GM12878 (cell line): ENCODE measurements around the gene ATF6.

Source experiments
- CHD2 ChIP-seq: IDR thresholded peaks from 2 replicates; pipeline ENCODE4 v1.6.1; 2011; ENCODE audit warnings: low read depth, low read length, improper control_type of control experiment, borderline replicate concordance
- ETV6 ChIP-seq, 2 experiments: fragments of 450-650 bp in 1 of 2; IDR thresholded peaks in 1 of 2; conservative IDR thresholded peaks in 1 of 2; 2 replicates each; pipeline ENCODE4 v1.6.1; 2014; ENCODE audit warnings: antibody characterized with exemption in 1 of 2, borderline replicate concordance in 1 of 2, low read depth in 1 of 2, mild to moderate bottlenecking in 1 of 2, moderate library complexity in 1 of 2
- MTA2 ChIP-seq: fragments of 450-650 bp; IDR thresholded peaks from 2 replicates; pipeline ENCODE4 v1.6.1; 2016; ENCODE audit warnings: low read depth, mild to moderate bottlenecking, moderate library complexity
- POLR2AphosphoS2 ChIP-seq: IDR thresholded peaks from 2 replicates; pipeline ENCODE4 v1.6.1; 2011; ENCODE audit warnings: low read depth, mild to moderate bottlenecking, low read length, improper control_type of control experiment, moderate library complexity
- SRF ChIP-seq, 2 experiments: IDR thresholded peaks; 2 replicates each; pipeline ENCODE4 v1.6.1; 2011; ENCODE audit warnings: low read depth in 2 of 2, low read length in 2 of 2, mild to moderate bottlenecking in 1 of 2, moderate library complexity in 1 of 2
- SUZ12 ChIP-seq: fragments of 200-600 bp; sonication (generic); IDR thresholded peaks from one replicate; pipeline ENCODE4 v1.6.1; 2018; ENCODE audit warnings: antibody characterized with exemption, mild to moderate bottlenecking; ENCODE audit not compliant: unreplicated experiment
- TF ChIP-seq, protein P1 (sequence below): fragments of 450-650 bp; formaldehyde crosslinking; IDR thresholded peaks from 2 replicates; pipeline ENCODE4 v1.5.0; 2022; ENCODE audit warnings: mild to moderate bottlenecking, missing genetic modification characterization
- TF ChIP-seq, protein P2 (sequence below): IDR thresholded peaks from 2 replicates; pipeline ENCODE4 v1.6.1; 2012; ENCODE audit warnings: low read depth, low read length, improper control_type of control experiment

DNA sequence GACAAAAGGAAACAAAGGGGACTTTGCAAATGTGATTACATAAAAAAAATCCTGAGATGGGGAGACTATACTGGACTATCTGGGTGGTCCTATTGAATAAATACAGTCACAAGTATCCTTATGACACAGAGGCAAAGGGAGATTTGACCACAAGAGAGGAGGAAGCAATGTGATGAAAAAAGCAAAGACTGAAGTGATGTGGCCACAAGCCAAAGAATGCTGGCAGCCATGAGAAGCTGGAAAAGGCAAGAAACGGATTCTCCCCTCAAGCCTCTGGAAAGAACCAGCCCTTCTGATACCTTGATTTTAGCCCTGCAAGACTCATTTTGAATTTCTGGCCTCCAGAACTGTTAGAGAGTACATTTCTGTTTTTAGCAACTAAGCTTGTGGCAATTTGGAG, 221.2 kb downstream of the ATF6 start:
- TF ChIP-seq SUZ12 (no peak), POLR2AphosphoS2 (no peak), CHD2 (no peak), SRF (IDR thresholded peaks at IDR 0.05; ENCODE audit: low read depth in 2 of 2, low read length in 2 of 2) (no peak), ETV6 (conservative IDR thresholded peaks at IDR 0.05 in 1 of 2, IDR thresholded peaks at IDR 0.05 in 1 of 2; ENCODE audit: borderline replicate concordance in 1 of 2, low read depth in 1 of 2) (no peak), MTA2 (no peak)
- TF ChIP-seq, protein P1, sequence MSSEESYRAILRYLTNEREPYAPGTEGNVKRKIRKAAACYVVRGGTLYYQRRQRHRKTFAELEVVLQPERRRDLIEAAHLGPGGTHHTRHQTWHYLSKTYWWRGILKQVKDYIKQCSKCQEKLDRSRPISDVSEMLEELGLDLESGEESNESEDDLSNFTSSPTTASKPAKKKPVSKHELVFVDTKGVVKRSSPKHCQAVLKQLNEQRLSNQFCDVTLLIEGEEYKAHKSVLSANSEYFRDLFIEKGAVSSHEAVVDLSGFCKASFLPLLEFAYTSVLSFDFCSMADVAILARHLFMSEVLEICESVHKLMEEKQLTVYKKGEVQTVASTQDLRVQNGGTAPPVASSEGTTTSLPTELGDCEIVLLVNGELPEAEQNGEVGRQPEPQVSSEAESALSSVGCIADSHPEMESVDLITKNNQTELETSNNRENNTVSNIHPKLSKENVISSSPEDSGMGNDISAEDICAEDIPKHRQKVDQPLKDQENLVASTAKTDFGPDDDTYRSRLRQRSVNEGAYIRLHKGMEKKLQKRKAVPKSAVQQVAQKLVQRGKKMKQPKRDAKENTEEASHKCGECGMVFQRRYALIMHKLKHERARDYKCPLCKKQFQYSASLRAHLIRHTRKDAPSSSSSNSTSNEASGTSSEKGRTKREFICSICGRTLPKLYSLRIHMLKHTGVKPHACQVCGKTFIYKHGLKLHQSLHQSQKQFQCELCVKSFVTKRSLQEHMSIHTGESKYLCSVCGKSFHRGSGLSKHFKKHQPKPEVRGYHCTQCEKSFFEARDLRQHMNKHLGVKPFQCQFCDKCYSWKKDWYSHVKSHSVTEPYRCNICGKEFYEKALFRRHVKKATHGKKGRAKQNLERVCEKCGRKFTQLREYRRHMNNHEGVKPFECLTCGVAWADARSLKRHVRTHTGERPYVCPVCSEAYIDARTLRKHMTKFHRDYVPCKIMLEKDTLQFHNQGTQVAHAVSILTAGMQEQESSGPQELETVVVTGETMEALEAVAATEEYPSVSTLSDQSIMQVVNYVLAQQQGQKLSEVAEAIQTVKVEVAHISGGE: no peak
- TF ChIP-seq, protein P2, sequence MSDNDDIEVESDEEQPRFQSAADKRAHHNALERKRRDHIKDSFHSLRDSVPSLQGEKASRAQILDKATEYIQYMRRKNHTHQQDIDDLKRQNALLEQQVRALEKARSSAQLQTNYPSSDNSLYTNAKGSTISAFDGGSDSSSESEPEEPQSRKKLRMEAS: no peak
